GM18909 (cell line): ENCODE results near the gene NUDT2.
"Not testable (repeated sequence)": the region's sequence is repeated elsewhere in the genome, so short reads cannot be mapped to it uniquely, and the experiment has no call there.

Experiments
- ATAC-seq: cut with Tn5 transposase; IDR thresholded peaks from one replicate; pipeline ENCODE4 v1.9.1; 2021; ENCODE audit warnings: mild to moderate bottlenecking; ENCODE audit not compliant: unreplicated experiment, poor library complexity

Gene NUDT2

GRCh38 chr9:34368796-34369195, 39.4 kb downstream of the NUDT2 start:
- ATAC-seq: not testable (repeated sequence)

GRCh38 chr9:34369636-34370035, 40.3 kb downstream of the NUDT2 start:
- no peak for ATAC-seq

- no peak for ATAC-seq
Observed at GRCh38 chr9:34370335-34370969, 41.1 kb downstream of the NUDT2 start.

GRCh38 chr9:34370970-34371880, 41.9 kb downstream of the NUDT2 start:
- ATAC-seq: no peak

- no peak for ATAC-seq
Observed at GRCh38 chr9:34371886-34372466, 42.6 kb downstream of the NUDT2 start.

- no peak for ATAC-seq
Observed at GRCh38 chr9:34372467-34373011, 43.2 kb downstream of the NUDT2 start.

- ATAC-seq: no peak
Observed at GRCh38 chr9:34373749-34374148, 44.4 kb downstream of the NUDT2 start.

- no peak for ATAC-seq
Observed at GRCh38 chr9:34374339-34374738, 45.0 kb downstream of the NUDT2 start.

- ATAC-seq: no peak
Observed at GRCh38 chr9:34374905-34375552, 45.7 kb downstream of the NUDT2 start.

GRCh38 chr9:34375901-34376595, 46.7 kb downstream of the NUDT2 start:
- ATAC-seq: peak; percentile 29

GRCh38 chr9:34376596-34377403, 47.4 kb downstream of the NUDT2 start, which contains the start of gene MYORG:
TSS of gene MYORG (minus strand) at chr9:34376898. CDS start at chr9:34372943, 3,955 bp downstream.
- peak; percentile 84 for ATAC-seq

- no peak for ATAC-seq
Observed at GRCh38 chr9:34377404-34377746, 48.0 kb downstream of the NUDT2 start.

GRCh38 chr9:34378376-34379060, 49.1 kb downstream of the NUDT2 start:
- no peak for ATAC-seq

- peak; percentile 30 for ATAC-seq
Observed at GRCh38 chr9:34379334-34380033, 50.1 kb downstream of the NUDT2 start.

- no peak for ATAC-seq
Observed at GRCh38 chr9:34380034-34380510, 50.7 kb downstream of the NUDT2 start.

- ATAC-seq: peak; percentile 36
Observed at GRCh38 chr9:34380511-34381315, 51.3 kb downstream of the NUDT2 start.

GRCh38 chr9:34381323-34381722, 52.0 kb downstream of the NUDT2 start:
- ATAC-seq: no peak
